GM18858 (cell line): ENCODE results near the gene ZNF214.

ENCODE experiments used
- ATAC-seq: cut with Tn5 transposase; IDR thresholded peaks from one replicate; pipeline ENCODE4 v1.9.1; 2021; ENCODE audit not compliant: unreplicated experiment

The ZNF214 gene

GRCh38 chr11:7020183-7020917 lies at the start of gene ZNF214, which contains the start of gene NLRP14:
Gene ZNF214, minus strand, starts transcription at chr11:7020346. Its CDS starts 17,511 bp downstream, at chr11:7002835.
Gene NLRP14, plus strand, starts transcription at chr11:7020479. Its CDS starts 18,108 bp downstream, at chr11:7038587.
- ATAC-seq: no peak

- no peak for ATAC-seq
Observed at GRCh38 chr11:7062534-7062933, 42.4 kb upstream of the ZNF214 start.

- ATAC-seq: no peak
Observed at GRCh38 chr11:7060868-7061267, 40.7 kb upstream of the ZNF214 start.

- ATAC-seq: no peak
Observed at GRCh38 chr11:7057641-7058040, 37.5 kb upstream of the ZNF214 start.

GRCh38 chr11:7056828-7057513 lies 36.8 kb upstream of the ZNF214 start:
- ATAC-seq: no peak

- no peak for ATAC-seq
Observed at GRCh38 chr11:7050191-7050590, 30.0 kb upstream of the ZNF214 start.

GRCh38 chr11:7046474-7047175 lies 26.5 kb upstream of the ZNF214 start:
- ATAC-seq: no peak

GRCh38 chr11:7034019-7034418 lies 13.9 kb upstream of the ZNF214 start:
- ATAC-seq: no peak

GRCh38 chr11:7032692-7033091 lies 12.5 kb upstream of the ZNF214 start:
- no peak for ATAC-seq

- no peak for ATAC-seq
Observed at GRCh38 chr11:7031471-7031871, 11.3 kb upstream of the ZNF214 start.

- no peak for ATAC-seq
Observed at GRCh38 chr11:7030836-7031235, 10.7 kb upstream of the ZNF214 start.

GRCh38 chr11:7028141-7028540 lies 8.0 kb upstream of the ZNF214 start:
- no peak for ATAC-seq

- no peak for ATAC-seq
Observed at GRCh38 chr11:7021318-7021717, 1.2 kb upstream of the ZNF214 start.

- ATAC-seq: no peak
Observed at GRCh38 chr11:7019500-7020182, 505 bp downstream of the ZNF214 start.

GRCh38 chr11:7016011-7016410 lies 4.1 kb downstream of the ZNF214 start:
- no peak for ATAC-seq

GRCh38 chr11:7014118-7014517 lies 6.0 kb downstream of the ZNF214 start:
- no peak for ATAC-seq

GRCh38 chr11:7004482-7004881 lies 15.7 kb downstream of the ZNF214 start:
- ATAC-seq: no peak

- ATAC-seq: no peak
Observed at GRCh38 chr11:6995703-6996102, 24.4 kb downstream of the ZNF214 start.

- ATAC-seq: no peak
Observed at GRCh38 chr11:6992457-6993417, 27.4 kb downstream of the ZNF214 start.

- no peak for ATAC-seq
Observed at GRCh38 chr11:6992026-6992425, 28.1 kb downstream of the ZNF214 start.
